ENCODE measurements around the gene ZNG1A.

- TF ChIP-seq SRF (CRISPR knock-in tag; IDR thresholded peaks at IDR 0.05) (no peak), BHLHE40 (IDR thresholded peaks at IDR 0.05; ENCODE audit: low read length) (no peak), TAF1 (IDR thresholded peaks at IDR 0.05; ENCODE audit: control insufficient read depth, extremely low read depth, insufficient read depth, low read length, severe bottlenecking) (no peak), RBBP5 (IDR thresholded peaks at IDR 0.05; ENCODE audit: borderline replicate concordance, insufficient read depth, low read length, poor library complexity, severe bottlenecking) (no peak), MTA3 (IDR thresholded peaks at IDR 0.05; ENCODE audit: borderline replicate concordance) (no peak)
Observed at GRCh38 chr9:211557-211956, 32.7 kb upstream of the ZNG1A start.
